ENCODE results near the gene NEK8. TPM values are rescaled to one million over a fixed set of nuclear protein-coding genes. Genes with fewer than 3 reads are reported as not detected.
A peak's percentile ranks its signal among the peaks of the same experiment; 100 is the strongest.
"Not testable (repeated sequence)": the region's sequence is repeated elsewhere in the genome, so short reads cannot be mapped to it uniquely, and the experiment has no call there.

Gene NEK8
- polyA plus RNA-seq, 1 donor from 2014 or later, result 18.6 TPM

- Mint-ChIP-seq H3K27ac (peak within 1 kb of the TSS; percentile 26 to 98 (median 52)), H3K9me3 (no peaks in the 10 kb centered on the region), H3K27me3 (peaks cover 3% of the 10 kb centered on the region), H3K4me1 (peaks cover 21 to 29% (median 26%) of the 10 kb centered on the region in 3 donors), H3K36me3 (peaks cover 3% of the 10 kb centered on the region), H3K4me3 (peak within 1 kb of the TSS; percentile 67 to 94 (median 83))
Observed at GRCh38 chr17:28717578-28718332, 10.8 kb upstream of the NEK8 start, which contains the start of gene RAB34. Gene RAB34 (minus strand): TSS chr17:28717868. CDS start chr17:28717266, 602 bp downstream.

GRCh38 chr17:28718333-28719020, 10.1 kb upstream of the NEK8 start:
- Mint-ChIP-seq H3K36me3 (peaks cover 3% of the 10 kb centered on the region), H3K4me3 (peak overlapping the region; percentile 67 to 94 (median 83)), H3K9me3 (no peaks in the 10 kb centered on the region), H3K27ac (peak overlapping the region; percentile 26 to 98 (median 52)), H3K27me3 (peaks cover 3% of the 10 kb centered on the region), H3K4me1 (peaks cover 22 to 31% (median 30%) of the 10 kb centered on the region in 3 donors)

DNA sequence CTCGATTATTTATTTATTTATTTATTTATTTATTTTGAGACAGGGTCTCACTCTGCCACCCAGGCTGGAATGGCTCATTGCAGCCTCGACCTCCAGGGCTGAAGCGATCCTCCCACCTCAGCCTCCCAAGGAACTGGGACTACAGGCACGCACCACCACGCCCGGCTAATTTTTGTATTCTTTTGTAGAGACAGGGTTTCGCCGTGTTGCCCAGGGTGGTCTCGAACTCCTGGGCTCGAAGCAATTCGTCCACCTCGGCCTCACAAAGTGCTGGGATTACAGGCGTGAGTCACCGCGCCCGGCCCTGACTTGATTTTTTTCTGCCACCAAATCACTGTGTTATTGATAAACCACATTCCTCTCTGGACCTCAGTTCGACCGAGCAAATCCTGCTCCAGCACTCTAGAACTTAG, 9.6 kb upstream of the NEK8 start:
- Mint-ChIP-seq H3K4me1 (peaks cover 26 to 33% (median 32%) of the 10 kb centered on the region in 3 donors), H3K4me3 (peak overlapping the region; percentile 97 to 100 (median 98)), H3K36me3 (peaks cover 3% of the 10 kb centered on the region), H3K27me3 (peaks cover 3% of the 10 kb centered on the region), H3K9me3 (no peaks in the 10 kb centered on the region), H3K27ac (peak overlapping the region; percentile 98 to 99 (median 98))

DNA sequence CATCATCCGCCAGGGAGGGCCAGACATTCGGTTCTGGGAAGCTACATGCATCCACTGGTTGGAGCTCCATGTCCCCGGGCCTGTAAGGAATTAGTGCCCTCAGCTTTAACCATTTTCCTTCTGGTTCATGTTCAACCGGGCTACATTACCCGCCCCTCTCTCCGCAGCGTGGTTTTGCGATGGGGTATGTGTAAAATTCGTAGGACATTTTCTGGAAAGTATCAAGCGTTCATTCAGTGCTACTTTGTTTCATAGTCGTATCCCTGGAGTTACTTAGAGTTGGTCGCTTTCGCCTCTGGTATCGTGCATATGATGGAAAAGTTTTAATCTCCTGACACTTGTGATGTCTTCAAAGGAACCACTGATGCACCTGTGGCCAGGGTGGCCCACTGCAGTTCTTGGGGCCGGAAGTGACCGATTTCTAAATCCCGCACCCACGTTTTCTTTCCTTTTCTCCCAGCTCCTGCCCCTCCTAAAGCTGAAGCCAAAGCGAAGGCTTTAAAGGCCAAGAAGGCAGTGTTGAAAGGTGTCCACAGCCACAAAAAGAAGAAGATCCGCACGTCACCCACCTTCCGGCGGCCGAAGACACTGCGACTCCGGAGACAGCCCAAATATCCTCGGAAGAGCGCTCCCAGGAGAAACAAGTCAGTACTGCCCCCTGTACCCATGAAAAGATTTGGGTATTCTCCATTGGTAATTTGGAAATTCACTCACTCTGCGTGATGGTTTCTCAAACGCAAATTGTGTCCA, 8.2 kb upstream of the NEK8 start:
- Mint-ChIP-seq H3K4me3 (peak overlapping the region; percentile 97 to 100 (median 98)), H3K9me3 (no peaks in the 10 kb centered on the region), H3K4me1 (peaks cover 38 to 44% (median 40%) of the 10 kb centered on the region in 3 donors), H3K27me3 (no peaks in the 10 kb centered on the region), H3K27ac (peak overlapping the region; percentile 98 to 99 (median 98)), H3K36me3 (peaks cover 3% of the 10 kb centered on the region)

DNA sequence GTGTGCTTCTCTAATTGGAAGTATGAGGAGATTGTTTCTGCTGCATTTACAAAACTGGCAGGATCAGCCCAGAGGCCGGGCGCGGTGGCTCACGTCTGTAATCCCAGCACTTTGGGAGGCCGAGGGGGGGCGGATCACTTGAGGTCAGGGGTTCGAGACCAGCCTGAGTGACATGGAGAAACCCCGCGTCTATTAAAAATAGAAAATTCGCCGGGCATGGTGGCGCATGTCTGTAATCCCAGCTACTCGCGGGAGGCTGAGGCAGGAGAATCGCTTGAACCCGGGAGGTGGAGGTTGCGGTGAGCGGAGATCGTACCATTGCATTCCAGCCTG, 7.6 kb upstream of the NEK8 start:
- Mint-ChIP-seq H3K4me1 (peaks cover 40 to 48% (median 44%) of the 10 kb centered on the region in 3 donors), H3K4me3 (peak overlapping the region; percentile 97 to 100 (median 98)), H3K27ac (peak overlapping the region; percentile 98 to 99 (median 98))
- H3K27me3 Mint-ChIP-seq, H3K9me3 Mint-ChIP-seq, H3K36me3 Mint-ChIP-seq: not testable (repeated sequence)

GRCh38 chr17:28722417-28723158, 6.0 kb upstream of the NEK8 start:
- H3K4me1 Mint-ChIP-seq, result peaks cover 40 to 48% (median 44%) of the 10 kb centered on the region in 3 donors
- peak overlapping the region; percentile 93 to 99 (median 98) for H3K27ac Mint-ChIP-seq
- no peaks in the 10 kb centered on the region for H3K27me3 Mint-ChIP-seq
- peaks cover 3% of the 10 kb centered on the region for H3K36me3 Mint-ChIP-seq
- H3K4me3 Mint-ChIP-seq, result peak overlapping the region; percentile 97 to 100 (median 98)
- H3K9me3 Mint-ChIP-seq, result no peaks in the 10 kb centered on the region

- H3K27ac Mint-ChIP-seq, result peak overlapping the region; percentile 93 to 99 (median 98)
- H3K9me3 Mint-ChIP-seq, result no peaks in the 10 kb centered on the region
- H3K27me3 Mint-ChIP-seq, result no peaks in the 10 kb centered on the region
- peaks cover 42 to 50% (median 45%) of the 10 kb centered on the region in 3 donors for H3K4me1 Mint-ChIP-seq
- peak overlapping the region in 2 of 4 donors; percentile 65 to 95 for H3K4me3 Mint-ChIP-seq
- H3K36me3 Mint-ChIP-seq, result peaks cover 3% of the 10 kb centered on the region
Observed at GRCh38 chr17:28723159-28723835, 5.3 kb upstream of the NEK8 start.

GRCh38 chr17:28723836-28724499, 4.6 kb upstream of the NEK8 start:
- Mint-ChIP-seq H3K27ac (peak overlapping the region; percentile 89 to 98 (median 90)), H3K4me1 (peaks cover 44 to 50% (median 45%) of the 10 kb centered on the region in 3 donors), H3K4me3 (peak overlapping the region in 3 of 4 donors; percentile 58 to 95 (median 79))
- H3K27me3 Mint-ChIP-seq, H3K36me3 Mint-ChIP-seq, H3K9me3 Mint-ChIP-seq: not testable (repeated sequence)

- Mint-ChIP-seq H3K9me3 (no peaks in the 10 kb centered on the region), H3K27me3 (no peaks in the 10 kb centered on the region), H3K4me3 (peak overlapping the region; percentile 82 to 95 (median 91)), H3K4me1 (peaks cover 42 to 51% (median 42%) of the 10 kb centered on the region in 3 donors), H3K36me3 (peaks cover 5% of the 10 kb centered on the region), H3K27ac (peak overlapping the region; percentile 89 to 98 (median 90))
Observed at GRCh38 chr17:28724500-28725165, 4.0 kb upstream of the NEK8 start.

DNA sequence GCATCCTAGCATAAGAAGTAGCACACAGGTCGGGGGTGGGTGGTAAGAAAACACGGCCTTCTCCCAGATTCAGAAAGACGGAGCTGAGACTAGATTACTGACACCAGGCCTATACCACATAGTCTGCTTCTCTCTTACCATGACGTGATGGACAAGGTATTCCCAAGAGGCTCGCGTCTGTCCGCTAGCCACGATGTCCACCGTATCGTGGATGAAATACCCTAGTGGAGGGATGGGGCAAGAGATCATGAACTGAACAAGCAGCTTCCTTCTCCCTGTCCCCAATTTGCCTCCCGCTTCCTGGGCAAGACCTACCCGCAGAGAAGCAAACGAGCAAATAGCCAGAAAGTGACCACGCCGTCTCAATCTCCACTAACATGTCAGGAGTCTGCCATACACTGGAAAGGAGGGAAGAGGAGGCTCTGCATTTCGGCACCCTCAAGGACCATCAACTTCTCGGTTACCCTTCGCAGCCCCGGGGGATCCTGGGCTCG, 3.4 kb upstream of the NEK8 start:
- H3K27ac Mint-ChIP-seq, result peak overlapping the region; percentile 89 to 98 (median 90)
- H3K36me3 Mint-ChIP-seq, result peaks cover 5% of the 10 kb centered on the region
- no peaks in the 10 kb centered on the region for H3K9me3 Mint-ChIP-seq
- no peaks in the 10 kb centered on the region for H3K27me3 Mint-ChIP-seq
- peak overlapping the region; percentile 82 to 95 (median 91) for H3K4me3 Mint-ChIP-seq
- peaks cover 37 to 52% (median 39%) of the 10 kb centered on the region in 3 donors for H3K4me1 Mint-ChIP-seq

DNA sequence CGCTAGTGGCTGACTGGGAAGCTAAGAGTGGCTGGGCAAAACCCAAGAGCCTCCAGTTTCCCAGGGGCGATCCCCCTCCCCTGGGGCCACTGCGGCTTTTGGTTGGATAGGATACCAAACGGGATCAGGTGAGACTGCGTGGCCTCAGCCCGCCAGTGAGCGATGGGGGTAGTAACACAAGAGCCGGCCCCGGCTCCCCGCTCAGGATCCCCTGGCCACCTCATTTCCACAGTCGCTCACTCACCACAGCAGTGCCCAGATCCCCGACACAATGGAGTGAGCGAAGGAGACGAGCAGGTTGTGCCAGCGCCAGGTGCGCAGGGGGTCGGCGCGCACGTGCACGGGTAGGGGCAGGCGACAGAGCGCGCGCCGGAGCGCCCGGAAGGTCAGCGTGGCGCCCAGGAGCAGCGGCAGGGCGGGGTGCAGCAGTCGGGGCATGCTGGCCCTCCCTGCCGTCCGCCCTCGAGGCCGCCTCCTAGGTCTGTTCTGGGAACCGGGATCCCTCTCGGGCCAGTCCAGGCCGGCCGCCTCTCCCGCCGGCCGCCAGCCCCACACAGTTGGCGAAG, 2.8 kb upstream of the NEK8 start:
- peak overlapping the region; percentile 89 to 98 (median 90) for H3K27ac Mint-ChIP-seq
- H3K27me3 Mint-ChIP-seq, result no peaks in the 10 kb centered on the region
- H3K4me3 Mint-ChIP-seq, result peak overlapping the region; percentile 82 to 95 (median 91)
- H3K4me1 Mint-ChIP-seq, result peaks cover 34 to 47% (median 37%) of the 10 kb centered on the region in 3 donors
- no peaks in the 10 kb centered on the region for H3K9me3 Mint-ChIP-seq
- H3K36me3 Mint-ChIP-seq, result peaks cover 5% of the 10 kb centered on the region

DNA sequence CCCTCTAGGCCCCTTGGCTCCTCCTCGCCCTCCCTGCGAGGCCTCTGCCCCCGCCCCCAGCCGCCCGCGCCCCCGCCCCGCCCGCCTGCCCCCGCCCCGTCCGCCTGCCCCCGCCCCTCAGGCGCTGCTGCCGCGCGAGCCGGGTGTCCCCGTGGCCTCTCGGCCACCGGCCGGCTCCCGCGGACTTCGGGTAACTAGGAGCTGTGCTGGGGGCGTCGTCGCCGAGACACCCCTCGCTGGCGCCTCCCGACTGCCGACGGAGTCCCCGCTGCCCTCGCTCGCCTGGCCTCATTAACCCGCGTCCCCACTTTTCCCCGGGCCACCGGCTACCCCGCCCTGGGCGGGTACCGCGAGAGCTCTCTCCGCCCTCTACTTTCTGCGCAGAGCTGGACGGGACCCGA, 2.4 kb upstream of the NEK8 start, which contains the start of gene TLCD1:
TSS of gene TLCD1 (minus strand) at position 8 of the 401 bp plus-strand sequence. CDS start 136 bp downstream, outside the sequence.
- peaks cover 4% of the 10 kb centered on the region for H3K36me3 Mint-ChIP-seq
- H3K9me3 Mint-ChIP-seq, result no peaks in the 10 kb centered on the region
- peak within 1 kb of the TSS; percentile 91 to 98 (median 96) for H3K4me3 Mint-ChIP-seq
- no peaks in the 10 kb centered on the region for H3K27me3 Mint-ChIP-seq
- H3K27ac Mint-ChIP-seq, result peak within 1 kb of the TSS; percentile 99 to 100 (median 100)
- peaks cover 32 to 45% (median 37%) of the 10 kb centered on the region in 3 donors for H3K4me1 Mint-ChIP-seq
